GM20000 (cell line): ENCODE measurements around the gene CCDC170.

Source experiments
- DNase-seq: peaks from one replicate; pipeline ENCODE4 v3.0.0; 2012; ENCODE audit warnings: low spot score
- CTCF ChIP-seq: IDR thresholded peaks from 2 replicates; pipeline ENCODE4 v1.5.1; 2012; ENCODE audit warnings: mild to moderate bottlenecking, control low read depth; ENCODE audit errors: extremely low read depth, missing control alignments

CCDC170 gene

GRCh38 chr6:151565940-151566339 lies 72.1 kb downstream of the CCDC170 start:
- no peak for TF ChIP-seq CTCF

DNA sequence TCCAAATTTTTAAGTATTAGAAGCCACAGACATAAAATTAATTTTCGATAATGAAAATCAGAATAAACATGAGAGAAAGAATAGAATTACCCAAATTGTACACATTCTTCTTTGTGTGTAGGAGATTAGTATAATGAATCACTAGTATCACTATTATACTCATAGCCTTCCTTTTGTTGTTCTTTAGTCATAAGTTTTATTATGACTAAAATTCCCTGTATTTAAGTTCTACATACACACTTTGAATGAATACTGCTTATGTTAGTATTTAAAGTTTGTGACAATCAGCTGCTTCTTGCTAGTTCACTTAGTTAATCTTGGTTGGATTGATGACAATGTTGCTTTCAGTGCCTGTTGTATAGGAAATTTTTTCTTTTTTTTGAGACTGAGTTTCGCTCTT lies 72.7 kb downstream of the CCDC170 start:
- DNase-seq = no peak
- no peak for TF ChIP-seq CTCF

More at GRCh38 chr6:151565940-151566339, 72.1 kb downstream of the CCDC170 start:
- no peak for DNase-seq

DNA sequence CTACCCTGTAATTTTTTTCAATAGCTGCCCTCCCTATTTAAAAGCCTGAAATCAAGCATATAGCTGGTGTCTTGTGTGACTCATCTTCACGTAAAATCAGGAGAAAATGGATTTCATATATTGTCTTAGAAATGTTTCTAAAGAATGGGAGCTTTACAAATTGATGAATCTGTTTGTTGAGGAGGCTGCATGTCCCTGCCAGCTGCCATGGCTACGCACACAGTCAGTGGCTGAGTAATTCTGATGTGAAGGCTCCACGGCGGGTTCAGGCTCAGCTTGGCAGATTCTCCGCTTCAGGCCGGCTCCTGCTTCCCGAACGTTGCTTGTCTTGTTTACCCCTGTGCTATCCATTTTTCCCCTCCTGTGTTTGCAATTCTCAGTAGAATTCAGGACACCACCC lies 82.8 kb downstream of the CCDC170 start:
- no peak for DNase-seq
- no peak for TF ChIP-seq CTCF

DNA sequence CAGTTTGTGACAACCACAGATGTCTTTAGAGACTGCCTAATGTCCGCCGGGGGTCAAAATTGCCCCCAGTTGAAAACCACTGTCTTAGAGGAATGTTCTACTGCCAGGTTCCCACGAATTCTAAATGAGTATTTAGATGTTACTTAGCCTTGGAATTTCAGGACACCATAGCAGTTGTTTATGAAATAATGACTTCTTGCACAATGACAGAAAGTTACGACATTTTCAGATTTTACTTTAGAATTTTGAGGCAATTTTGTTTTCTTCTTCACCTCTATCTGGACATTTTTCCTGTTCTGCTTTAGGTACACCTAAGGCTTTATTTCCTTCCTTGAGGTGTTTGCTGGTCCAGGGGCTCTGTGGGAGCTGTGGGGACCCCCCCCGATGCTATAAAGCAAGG lies 83.4 kb downstream of the CCDC170 start:
- no peak for TF ChIP-seq CTCF
- DNase-seq = no peak

DNA sequence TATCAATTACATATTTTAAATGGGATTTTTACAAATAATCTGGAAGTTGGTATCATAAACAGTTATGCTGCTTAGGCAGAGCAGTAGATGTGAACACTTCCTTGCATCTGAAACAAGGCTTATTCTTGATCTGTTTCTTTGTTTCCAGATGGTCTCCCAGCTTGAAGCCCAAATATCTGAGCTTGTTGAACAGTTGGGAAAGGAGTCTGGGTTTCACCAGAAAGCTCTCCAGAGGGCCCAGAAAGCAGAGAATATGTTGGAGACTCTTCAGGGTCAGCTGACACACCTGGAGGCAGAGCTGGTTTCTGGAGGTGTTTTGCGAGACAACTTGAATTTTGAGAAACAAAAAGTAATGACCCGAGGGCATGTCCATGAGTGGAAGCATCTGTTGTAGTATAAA lies 91.9 kb downstream of the CCDC170 start:
- no peak for TF ChIP-seq CTCF
- no peak for DNase-seq

DNA sequence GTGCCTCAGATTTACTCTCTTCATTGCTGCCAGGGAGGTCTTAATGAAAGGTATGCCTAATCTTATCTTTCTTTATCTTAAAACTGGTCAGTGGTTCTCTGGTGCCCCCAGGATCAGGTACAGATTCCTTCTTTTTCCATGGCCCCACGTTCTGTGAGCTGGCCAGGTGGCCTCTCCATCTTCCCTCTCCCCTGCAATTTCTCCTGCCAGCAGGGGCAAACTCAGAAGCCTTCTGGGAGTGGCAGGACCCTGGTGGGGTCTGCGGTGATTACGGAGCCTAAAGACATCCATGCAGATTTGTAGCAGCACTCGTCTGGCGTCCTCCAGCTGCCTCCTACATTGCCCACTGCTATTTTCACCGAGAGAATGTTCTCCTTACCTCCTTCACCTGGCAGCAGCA lies 95.8 kb downstream of the CCDC170 start:
- no peak for TF ChIP-seq CTCF
- DNase-seq = no peak

- TF ChIP-seq CTCF = no peak
- DNase-seq = no peak
Measured at GRCh38 chr6:151590742-151591141, 96.9 kb downstream of the CCDC170 start.
